ENCODE results near the gene ATP9A. TPM values are rescaled to one million over a fixed set of nuclear protein-coding genes. Genes with fewer than 3 reads are reported as not detected.

Gene ATP9A
- polyA plus RNA-seq, 1 of the 3 experiments (the other 2 are of a cell fraction) = 11.0 TPM

DNA sequence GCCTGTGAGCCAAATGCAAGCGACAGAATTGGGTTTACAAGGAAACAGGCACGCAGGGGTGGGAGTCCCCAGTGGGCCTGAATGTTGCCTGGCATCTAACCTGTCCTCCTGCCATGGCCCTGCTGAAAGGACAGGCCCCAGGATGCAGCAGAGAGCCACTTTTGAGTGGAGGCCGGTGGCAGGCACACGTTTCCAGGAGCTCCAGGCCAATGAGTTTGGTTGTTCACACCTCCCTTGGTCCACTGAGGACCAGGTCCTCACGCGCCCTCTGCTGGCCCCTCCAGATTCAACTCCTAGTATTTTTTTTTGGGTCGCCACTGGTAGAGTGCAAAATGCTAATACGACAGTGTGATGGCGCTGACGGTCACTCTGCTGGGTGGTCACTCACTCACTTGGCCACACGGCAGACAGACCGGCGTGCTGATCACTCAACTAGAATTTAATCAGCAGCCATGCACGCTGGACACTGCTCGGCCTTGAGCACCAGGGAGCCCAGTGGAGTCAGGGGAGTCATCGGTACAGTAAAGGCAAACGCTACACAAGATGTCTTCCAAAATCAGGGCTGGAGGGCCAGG lies 143.9 kb downstream of the ATP9A start:
- peak; percentile 77 for DNase-seq
- Histone ChIP-seq H4K20me1 (ENCODE audit: insufficient read depth) (no peaks in the 10 kb centered on the region), H3K36me3 (replicated peaks in 1 of 2; ENCODE audit: control insufficient read depth in 1 of 2, insufficient read depth in 2 of 2, low read length in 1 of 2) (no peaks in the 10 kb centered on the region), H3K4me1 (ENCODE audit: control insufficient read depth in 1 of 2, insufficient read depth in 2 of 2, low read depth in 1 of 2, low read length in 1 of 2) (0 out of 4 replicates have a peak, but pooled peaks cover 0 to 4% of the 10 kb centered on the region in 2 experiments), H3K4me3 (ENCODE audit: low read depth in 2 of 2, low read length in 1 of 2) (no peak overlapping the region), H3K4me2 (no peak overlapping the region), H2AFZ (ENCODE audit: low read depth) (no peak overlapping the region), H3F3A (replicated peaks; ENCODE audit: insufficient read depth) (no peaks in the 10 kb centered on the region), H3K27ac (ENCODE audit: low read depth in 2 of 2, low read length in 1 of 2) (no peak overlapping the region), H3K9me3 (no peaks in the 10 kb centered on the region), H3K27me3 (ENCODE audit: insufficient read depth) (no peaks in the 10 kb centered on the region), H3K9ac (no peak overlapping the region), H3K79me2 (ENCODE audit: insufficient read depth) (no peaks in the 10 kb centered on the region), H3K9me2 (no peaks in the 10 kb centered on the region)
- CTCF ChIA-PET = interaction anchor here (0.6 to 7.0 kb wide), 32 partner anchors 9 to 829 kb away, joined by 3 to 38 read pairs (median 3); partner anchors contain the start of gene BCAS4
- TF ChIP-seq, protein P1, sequence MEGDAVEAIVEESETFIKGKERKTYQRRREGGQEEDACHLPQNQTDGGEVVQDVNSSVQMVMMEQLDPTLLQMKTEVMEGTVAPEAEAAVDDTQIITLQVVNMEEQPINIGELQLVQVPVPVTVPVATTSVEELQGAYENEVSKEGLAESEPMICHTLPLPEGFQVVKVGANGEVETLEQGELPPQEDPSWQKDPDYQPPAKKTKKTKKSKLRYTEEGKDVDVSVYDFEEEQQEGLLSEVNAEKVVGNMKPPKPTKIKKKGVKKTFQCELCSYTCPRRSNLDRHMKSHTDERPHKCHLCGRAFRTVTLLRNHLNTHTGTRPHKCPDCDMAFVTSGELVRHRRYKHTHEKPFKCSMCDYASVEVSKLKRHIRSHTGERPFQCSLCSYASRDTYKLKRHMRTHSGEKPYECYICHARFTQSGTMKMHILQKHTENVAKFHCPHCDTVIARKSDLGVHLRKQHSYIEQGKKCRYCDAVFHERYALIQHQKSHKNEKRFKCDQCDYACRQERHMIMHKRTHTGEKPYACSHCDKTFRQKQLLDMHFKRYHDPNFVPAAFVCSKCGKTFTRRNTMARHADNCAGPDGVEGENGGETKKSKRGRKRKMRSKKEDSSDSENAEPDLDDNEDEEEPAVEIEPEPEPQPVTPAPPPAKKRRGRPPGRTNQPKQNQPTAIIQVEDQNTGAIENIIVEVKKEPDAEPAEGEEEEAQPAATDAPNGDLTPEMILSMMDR (IDR thresholded peaks at IDR 0.05) = peak; percentile 73
- TF ChIP-seq, protein P2, sequence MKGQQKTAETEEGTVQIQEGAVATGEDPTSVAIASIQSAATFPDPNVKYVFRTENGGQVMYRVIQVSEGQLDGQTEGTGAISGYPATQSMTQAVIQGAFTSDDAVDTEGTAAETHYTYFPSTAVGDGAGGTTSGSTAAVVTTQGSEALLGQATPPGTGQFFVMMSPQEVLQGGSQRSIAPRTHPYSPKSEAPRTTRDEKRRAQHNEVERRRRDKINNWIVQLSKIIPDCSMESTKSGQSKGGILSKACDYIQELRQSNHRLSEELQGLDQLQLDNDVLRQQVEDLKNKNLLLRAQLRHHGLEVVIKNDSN (IDR thresholded peaks at IDR 0.05; ENCODE audit: borderline replicate concordance, low read depth) = no peak
- TF ChIP-seq RAD21 (IDR thresholded peaks at IDR 0.05; ENCODE audit: low read length) (peak; percentile 65), NRF1 (IDR thresholded peaks at IDR 0.05; ENCODE audit: low read depth, low read length) (0 out of 2 replicates have a peak, but pooled peaks have one; percentile 5), SMC3 (IDR thresholded peaks at IDR 0.05; ENCODE audit: low read depth, low read length) (peak; percentile 69)
- WGBS (ENCODE audit: low lambda C conversion rate) = 50% methylated on average over 10 of the region's 17 CpGs
- POLR2A ChIA-PET = no interaction called here

DNA sequence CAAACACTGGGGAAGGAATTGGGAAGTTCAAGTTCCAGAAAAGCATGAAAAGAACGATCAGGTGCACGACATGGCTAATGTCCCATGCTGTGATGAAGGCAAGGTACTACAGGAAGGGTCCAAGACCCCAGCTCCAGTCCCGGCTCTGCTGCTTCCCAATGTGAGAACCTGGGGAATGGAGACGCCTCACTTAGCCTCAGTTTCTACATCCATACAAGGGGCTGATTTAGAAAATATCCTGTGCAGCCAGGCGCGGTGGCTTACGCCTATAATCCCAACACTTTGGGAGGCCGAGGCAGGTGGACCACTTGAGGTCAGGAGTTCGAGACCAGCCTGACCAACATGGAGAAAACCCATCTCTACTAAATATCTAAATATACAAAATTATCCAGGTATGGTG lies 144.9 kb downstream of the ATP9A start:
- ChIA-PET CTCF (interaction anchor here (0.9 to 7.0 kb wide), 9 partner anchors 9 to 642 kb away, joined by 3 to 38 read pairs (median 6); no protein-coding TSS in a partner anchor), POLR2A (interaction anchor here (0.7 kb wide), 1 partner anchor 636 kb away, joined by 3 read pairs; no protein-coding TSS in a partner anchor)
- TF ChIP-seq RFX5 (IDR thresholded peaks at IDR 0.05; ENCODE audit: low read length) (no peak), CHD2 (IDR thresholded peaks at IDR 0.05; ENCODE audit: low read length, partially characterized antibody) (no peak), YY1 (IDR thresholded peaks at IDR 0.05; ENCODE audit: low read depth) (no peak), TAF1 (IDR thresholded peaks at IDR 0.05; ENCODE audit: borderline replicate concordance, low read depth, low read length) (no peak)
- H3K9me3 ChIP-seq = no peaks in the 10 kb centered on the region
- DNase-seq = no peak
- 92% methylated on average over 9 of the region's 9 CpGs for WGBS (ENCODE audit: low lambda C conversion rate)
- no peaks in the 10 kb centered on the region for H3K27me3 ChIP-seq (ENCODE audit: insufficient read depth)
- no peak overlapping the region for H3K27ac ChIP-seq (ENCODE audit: low read depth in 2 of 2, low read length in 1 of 2)
- H3K4me1 ChIP-seq (ENCODE audit: control insufficient read depth in 1 of 2, insufficient read depth in 2 of 2, low read depth in 1 of 2, low read length in 1 of 2) = no peaks in the 10 kb centered on the region
- H3K9me2 ChIP-seq = no peaks in the 10 kb centered on the region
- no peaks in the 10 kb centered on the region for H3K36me3 ChIP-seq (replicated peaks in 1 of 2; ENCODE audit: control insufficient read depth in 1 of 2, insufficient read depth in 2 of 2, low read length in 1 of 2)
- no peaks in the 10 kb centered on the region for H3F3A ChIP-seq (replicated peaks; ENCODE audit: insufficient read depth)
- H3K4me3 ChIP-seq (ENCODE audit: low read depth in 2 of 2, low read length in 1 of 2) = no peak overlapping the region
- no peak overlapping the region for H2AFZ ChIP-seq (ENCODE audit: low read depth)
- no peak overlapping the region for H3K4me2 ChIP-seq
- no peak overlapping the region for H3K9ac ChIP-seq
- no peaks in the 10 kb centered on the region for H3K79me2 ChIP-seq (ENCODE audit: insufficient read depth)
- no peaks in the 10 kb centered on the region for H4K20me1 ChIP-seq (ENCODE audit: insufficient read depth)
